Ramos (cell line): ENCODE results near the gene RYK.
"Not testable (repeated sequence)": the region's sequence is repeated elsewhere in the genome, so short reads cannot be mapped to it uniquely, and the experiment has no call there.

Source experiments
- in situ Hi-C: fragments of 300-500 bp; cut with MboI; formaldehyde crosslinking; loops from one replicate; pipeline ENCODE4 v1.14.3; 2022; ENCODE audit warnings: low sequenced_read_pairs; ENCODE audit not compliant: unreplicated experiment

RYK gene

DNA sequence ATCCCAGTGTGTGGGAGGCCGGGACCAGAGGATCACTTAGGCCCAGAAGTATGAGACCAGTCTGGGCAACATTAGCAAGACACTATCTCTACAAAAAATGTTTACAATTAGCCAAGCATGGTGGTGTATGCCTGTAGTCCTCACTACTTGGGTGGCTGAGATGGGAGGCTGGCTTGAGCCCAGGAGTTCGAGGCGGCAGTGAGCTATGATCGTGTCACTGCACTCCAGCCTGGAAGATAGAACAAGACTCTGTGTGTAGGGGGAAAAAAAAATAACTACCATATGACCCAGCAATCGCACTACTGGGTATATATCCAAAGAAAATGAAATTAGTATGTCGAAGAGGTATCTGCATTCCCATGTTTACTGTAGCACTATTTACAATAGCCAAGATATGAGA, 22.6 kb downstream of the RYK start:
- in situ Hi-C loops: no loop called here

DNA sequence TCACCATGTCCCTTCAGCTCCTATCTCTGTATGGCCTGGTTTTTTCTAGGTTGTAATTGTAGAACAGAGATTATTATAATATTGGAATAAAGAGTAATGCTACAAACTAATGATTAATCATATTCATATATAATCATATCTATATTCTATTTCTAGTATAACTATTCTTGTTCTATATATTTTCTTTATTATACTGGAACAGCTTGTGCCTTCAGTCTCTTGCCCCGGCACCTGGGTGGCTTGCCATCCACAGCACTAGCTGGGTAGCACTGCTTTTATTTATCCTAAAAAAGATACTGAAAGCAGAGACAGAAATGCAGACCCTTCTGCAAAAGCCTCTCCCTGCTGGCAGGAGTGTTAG, 25.9 kb downstream of the RYK start:
- in situ Hi-C loops: not testable (repeated sequence)

DNA sequence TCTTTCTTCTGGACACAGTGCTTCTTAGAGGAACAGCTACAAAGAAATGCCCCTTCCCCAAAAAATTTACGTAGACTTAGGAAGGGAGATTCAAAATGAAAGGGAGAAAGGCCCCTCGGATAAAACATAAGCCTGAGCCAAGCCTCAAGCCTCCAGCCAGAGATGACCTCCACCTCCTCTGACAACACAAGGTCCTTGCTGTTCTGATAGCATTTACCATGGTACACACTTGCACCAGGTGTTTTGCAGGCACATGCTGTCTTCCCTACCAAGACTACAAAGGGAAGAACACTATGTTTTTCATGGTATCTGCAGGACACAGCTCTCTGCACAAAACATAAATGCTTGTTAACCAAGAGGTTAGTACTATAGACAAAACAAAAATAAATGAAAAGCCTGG, 27.8 kb downstream of the RYK start:
- in situ Hi-C loops: no loop called here

DNA sequence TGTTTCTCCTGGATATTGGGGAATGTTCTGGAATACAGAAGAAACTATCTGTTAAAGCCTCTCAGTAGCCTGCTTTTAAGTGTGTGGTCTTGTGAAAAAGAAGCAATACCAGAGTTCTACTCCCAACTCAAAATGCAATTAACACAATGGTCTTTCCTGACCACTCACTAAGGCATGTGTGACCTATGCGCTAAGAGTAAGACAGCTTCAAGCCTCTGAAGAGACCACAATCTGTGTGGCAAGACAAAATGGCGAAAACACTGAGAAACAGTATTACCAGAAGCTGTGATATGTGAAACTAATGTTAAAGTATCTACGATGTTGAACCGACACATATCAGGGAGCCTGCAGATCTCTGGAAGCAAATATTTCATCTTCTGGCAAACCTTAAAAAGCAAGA, 33.8 kb downstream of the RYK start:
- in situ Hi-C loops: no loop called here

DNA sequence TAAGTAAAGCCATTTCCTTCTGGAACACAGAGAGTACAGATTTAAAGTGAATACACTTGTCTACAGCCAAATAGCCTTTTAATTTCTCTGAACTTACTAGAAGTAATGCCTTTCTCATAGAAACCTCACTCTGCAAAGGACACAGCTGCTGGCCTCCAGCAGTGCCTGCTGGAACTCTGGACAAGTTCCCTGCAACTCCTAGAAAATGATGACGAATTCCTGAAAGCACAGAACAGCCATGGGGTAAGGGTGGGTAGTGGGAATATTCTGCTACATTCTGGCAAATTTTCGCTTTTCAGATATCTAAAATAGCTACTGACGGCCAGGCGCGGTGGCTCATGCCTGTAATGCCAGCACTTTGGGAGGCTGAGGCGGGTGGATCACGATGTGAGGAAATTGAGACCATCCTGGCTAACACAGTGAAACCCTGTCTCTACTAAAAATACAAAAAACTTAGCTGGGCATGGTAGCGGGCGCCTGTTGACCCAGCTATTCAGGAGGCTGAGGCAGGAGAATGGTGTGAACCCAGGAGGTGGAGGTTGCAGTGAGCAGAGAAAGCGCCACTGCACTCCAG, 34.4 kb downstream of the RYK start:
- in situ Hi-C loops: no loop called here

DNA sequence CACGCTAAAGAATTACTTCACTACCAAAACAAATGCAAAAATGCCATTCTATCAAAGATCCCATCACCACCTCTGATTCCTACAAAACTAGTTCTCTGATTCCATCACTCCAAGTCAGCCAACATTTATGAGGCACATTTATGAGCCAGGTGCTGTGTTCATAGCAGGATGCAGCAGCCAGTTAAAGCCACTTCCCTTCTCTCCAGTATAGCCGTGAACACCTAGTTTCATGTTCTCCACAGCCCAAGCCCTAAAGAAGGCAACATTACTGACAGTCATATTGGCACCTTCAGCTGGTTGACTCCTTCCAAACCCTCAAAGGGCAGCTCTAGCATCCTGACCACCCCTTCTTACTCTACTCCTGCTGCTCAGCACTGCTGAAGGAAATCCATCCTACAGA, 36.4 kb downstream of the RYK start:
- in situ Hi-C loops: no loop called here

DNA sequence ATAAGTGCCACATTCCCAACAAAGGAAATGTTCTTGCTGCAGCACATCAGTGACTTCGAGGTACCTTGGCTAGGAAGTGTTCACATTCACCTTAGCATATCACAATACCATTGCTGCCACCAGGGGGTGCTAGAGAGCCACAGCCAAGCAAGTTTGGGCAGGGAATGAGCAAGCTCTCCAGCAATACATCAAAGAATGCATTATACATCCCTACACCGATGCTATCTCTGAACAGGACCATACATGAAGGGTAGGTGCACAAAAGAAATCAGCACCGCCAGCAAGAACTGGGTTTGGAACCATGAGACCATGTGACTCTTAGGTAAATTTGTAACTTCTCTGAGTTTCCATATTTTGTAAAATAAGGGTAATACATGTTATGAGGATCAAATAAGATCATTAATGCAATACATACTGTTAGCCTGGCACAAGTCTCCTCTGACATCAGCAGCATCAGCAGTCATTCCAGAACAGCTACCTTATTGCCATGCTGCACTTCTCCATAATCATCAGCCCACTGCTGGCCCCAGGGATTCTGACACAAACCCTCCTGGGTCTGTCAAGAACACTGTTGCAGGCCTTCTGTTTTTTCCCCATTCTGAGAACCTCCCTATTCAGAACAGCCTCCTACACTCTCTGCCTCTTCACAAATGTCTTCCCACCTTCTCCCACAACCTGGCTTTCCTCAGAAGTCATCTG, 37.5 kb downstream of the RYK start:
- in situ Hi-C loops: no loop called here

DNA sequence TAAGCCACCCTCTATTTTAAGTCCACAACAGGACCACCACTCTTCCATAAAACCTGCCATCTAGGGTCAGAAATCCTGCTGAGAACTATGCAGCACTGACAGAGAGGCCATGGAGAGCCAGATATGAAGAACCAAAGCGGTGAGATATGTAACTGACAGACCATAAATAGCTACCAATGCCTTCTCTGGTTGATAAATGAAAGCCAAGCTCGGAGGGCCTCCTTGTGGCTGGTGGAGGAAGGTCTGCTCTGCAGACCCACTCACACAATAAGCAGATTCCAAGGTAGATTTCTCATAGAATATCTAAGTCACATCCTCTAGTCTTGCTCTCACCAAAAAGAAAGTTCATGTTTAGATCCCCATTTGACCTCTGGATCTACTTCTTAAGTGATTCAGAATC, 38.9 kb downstream of the RYK start:
- in situ Hi-C loops: no loop called here

DNA sequence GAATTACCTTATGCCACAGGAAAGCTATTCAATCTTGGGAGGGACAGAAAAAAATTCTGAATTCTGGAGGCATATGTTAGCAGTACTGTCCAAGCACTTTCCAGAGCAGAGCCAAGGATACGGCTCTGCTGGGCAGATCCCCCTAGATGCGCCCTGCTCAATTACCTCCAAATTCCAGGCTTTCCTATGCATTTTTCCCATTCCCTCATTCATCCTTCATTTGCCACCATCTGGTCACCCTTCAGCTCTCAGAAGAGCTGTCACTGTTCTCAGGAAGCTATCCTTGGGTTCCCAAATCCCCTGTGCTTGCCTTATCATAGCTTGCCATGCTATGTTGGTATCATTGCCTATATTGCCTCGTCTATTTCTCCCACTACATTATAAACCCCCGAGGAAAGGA, 45.2 kb downstream of the RYK start:
- in situ Hi-C loops: no loop called here

DNA sequence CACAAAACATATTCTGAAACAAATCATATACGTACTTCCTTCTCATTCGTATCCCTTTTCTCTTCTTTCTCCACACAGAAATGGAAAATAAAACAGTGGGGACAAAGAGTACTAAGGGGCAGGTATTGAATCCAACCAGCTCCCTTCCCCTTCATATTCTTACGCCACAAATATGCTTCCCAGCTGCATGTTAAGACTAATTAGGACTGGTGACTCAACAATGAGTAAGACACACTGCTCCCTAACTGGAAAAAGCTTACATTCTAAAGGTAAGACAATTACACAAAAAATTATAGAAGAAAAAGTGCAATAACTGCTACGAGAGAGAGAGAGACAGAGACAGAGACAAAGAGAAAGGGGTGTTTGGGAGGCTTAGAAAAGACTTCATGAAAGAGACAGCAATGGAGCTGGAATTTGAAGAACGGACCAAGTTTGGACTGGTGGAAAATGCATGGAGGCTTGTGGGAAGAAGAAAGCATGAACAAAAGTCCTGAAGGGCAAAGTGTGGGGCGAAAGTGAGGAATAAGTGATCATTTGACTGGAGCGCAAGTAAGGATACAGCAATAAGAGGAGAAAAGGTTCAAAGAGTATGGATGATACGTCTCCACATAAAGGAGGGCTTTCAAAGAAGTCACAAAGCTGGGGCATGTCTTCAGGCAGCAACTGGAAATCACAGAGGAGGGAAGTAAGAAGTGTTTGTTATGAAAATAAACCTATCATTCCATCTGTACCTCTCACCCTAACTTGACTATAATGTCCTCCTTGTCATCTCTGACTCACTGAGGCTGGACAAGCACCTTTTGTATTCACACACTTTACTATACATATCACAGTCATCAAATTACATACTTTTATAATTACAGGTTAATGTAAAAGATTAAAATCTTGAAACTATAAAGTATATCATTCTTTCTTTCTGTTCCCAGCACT, 49.2 kb downstream of the RYK start:
- in situ Hi-C loops: no loop called here

DNA sequence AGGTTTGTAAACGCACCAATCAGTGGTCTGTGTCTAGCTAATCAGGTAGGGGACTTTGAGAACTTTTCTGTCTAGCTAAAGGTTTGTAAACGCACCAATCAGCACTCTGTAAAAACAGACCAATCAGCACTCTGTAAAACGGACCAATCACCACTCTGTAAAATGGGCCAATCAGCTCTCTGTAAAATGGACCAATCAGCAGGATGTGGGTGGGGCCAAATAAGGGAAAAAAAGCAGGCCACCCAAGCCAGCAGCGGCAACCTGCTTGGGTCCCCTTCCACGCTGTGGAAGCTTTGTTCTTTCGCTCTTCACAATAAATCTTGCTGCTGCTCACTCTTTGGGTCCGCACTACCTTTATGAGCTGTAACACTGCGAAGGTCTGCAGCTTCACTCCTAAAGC, 50.8 kb downstream of the RYK start:
- in situ Hi-C loops: not testable (repeated sequence)

DNA sequence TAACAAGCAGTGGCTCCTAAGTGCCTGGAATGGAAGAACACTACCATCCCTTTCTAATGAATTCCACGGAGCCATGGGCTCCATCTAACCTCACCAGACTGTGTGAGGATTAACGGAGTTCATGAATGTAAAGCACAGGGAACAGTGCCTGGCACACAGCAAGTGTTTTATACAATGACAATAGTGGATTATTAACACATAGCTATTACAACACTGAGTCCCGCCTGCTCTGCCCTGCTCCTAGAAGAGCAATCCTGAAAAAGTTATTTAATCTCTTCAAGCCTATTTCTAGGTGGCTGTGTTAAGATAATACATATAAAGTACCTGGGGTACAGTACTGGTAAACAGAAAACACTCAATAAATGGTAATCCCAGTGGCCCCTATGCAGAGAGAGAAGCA, 51.4 kb downstream of the RYK start:
- in situ Hi-C loops: no loop called here

DNA sequence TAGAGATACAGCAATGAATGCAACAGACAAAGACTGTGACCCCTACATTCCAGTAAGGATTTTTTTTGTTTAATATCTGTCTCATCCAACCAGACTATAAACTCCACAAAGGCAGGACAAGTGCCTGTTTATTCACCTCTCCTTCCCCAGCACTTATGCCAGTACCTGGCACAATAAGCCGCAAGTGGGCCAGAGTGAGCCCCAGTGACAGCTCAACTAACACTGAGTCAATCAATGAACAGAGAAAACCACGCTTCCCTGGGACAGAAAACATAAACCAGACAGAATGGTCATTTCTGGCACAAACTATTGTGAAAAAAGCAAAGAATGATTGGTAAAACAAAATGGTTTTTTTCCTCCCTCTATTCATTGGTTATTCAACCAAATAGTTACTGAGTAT, 52.2 kb downstream of the RYK start:
- in situ Hi-C loops: no loop called here

DNA sequence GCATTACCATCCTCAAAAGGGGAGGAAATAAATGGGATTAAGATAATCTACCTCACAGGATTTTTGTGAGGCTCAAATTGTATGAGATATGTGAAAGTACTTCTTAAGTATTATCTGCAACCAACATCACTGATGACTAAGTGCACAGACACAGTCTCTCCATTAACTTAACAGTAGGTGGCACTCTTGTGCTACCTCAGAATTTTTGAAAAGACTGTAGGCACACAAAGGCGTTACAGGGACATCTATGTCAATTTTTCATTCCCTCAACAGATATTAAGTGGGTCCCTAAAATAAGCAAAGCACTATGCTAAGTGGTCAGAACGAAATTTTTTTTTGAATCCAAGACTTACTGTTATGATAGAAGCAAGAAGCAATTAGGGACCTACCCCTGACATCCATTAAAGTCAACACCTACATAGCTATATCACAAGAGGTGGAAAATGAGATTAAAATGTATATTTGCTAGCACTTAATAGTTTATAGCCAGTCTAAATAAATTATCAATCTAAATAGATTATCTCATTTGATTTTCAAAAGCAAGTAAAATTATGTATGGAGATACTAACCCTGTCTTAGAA, 52.9 kb downstream of the RYK start:
- in situ Hi-C loops: no loop called here

DNA sequence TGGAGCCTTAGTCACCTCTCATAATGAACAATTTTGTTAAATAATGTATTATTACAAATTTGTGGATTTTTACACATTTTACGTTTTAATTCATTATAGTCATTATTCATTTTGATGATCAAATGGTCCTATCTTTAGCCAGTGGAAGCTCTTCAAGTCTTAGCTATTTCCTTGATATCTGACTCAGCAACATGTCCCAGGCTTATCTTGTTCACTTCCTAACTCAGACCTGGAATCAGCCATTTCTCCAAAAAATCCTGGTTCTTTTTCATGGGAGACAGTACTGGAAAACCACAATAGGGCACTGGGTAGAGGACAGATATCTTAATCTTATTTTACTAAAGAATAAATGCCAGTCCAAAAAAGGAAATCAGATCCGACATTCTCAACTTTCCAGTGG, 56.4 kb downstream of the RYK start:
- in situ Hi-C loops: no loop called here

DNA sequence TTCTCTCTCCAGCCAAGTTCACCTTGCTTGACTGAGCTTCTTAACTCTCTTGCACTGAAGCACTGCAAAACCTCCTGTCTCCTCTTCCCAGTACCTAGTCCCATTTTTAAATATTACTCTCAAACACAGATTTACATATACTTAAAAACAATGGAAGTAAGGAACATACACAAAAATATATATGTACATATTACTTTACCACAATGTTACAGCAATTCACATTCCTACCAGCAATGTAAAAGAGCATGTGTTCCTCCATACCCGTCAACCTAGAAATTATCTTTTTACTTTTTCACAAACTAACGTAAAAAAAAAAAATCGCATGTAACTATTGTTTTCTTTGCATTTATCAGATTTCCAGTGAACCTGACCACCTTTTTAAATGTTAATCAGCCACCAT, 60.4 kb downstream of the RYK start:
- in situ Hi-C loops: no loop called here

DNA sequence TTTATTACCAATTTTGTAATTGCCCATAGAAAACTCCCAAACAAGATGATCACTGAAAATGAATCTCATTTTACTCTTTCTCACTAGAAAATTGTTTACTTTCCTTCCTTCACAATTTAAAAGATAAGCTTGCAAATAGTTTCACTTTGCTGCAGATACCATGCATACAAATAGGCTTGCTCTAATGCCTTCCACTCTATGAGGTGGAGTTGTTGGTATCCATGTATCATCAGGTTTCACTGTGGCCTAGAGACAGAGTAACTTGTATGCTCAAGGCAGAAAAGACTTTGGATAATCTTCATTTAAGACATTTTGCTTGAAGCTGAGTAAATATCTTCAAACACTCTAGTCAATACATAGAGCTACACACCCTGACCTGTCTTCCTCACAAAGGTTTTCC, 60.8 kb downstream of the RYK start:
- in situ Hi-C loops: no loop called here

DNA sequence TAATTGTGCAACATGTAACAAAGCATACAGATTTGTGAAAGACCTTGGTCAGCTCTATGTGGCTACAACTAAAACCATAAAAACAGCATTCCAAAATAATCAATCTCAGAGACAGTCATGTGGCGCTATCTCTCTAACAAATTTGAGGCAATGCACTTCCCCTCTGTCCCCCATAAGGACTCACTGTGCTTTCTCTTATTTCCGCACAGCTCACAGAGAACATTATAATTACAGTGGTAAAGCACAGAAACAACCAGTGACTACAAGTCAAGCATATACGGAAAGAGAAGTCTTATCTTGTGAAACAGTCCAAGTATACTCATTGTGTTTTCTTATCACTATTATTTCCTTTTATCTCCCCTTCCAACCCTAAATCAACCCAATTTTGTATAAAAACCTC, 64.3 kb downstream of the RYK start:
- in situ Hi-C loops: no loop called here

DNA sequence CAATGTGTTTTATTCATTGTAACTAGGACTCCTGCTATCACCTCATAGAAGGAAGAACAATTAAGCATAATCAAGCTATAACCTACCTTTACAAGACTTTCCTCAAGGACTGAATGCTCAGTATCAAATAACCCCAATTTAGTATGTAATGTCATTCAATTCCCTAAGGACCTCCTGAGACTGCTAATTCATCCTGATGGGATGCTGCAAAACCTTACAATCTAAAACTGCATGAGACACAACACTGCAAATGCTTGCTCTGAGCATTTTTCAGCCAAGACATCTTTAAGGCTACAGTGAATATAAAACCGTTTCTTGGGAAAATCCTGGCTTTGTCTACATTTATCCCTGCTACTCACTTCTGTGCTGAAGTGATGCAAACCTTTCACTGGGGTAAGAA, 69.9 kb downstream of the RYK start:
- in situ Hi-C loops: no loop called here

DNA sequence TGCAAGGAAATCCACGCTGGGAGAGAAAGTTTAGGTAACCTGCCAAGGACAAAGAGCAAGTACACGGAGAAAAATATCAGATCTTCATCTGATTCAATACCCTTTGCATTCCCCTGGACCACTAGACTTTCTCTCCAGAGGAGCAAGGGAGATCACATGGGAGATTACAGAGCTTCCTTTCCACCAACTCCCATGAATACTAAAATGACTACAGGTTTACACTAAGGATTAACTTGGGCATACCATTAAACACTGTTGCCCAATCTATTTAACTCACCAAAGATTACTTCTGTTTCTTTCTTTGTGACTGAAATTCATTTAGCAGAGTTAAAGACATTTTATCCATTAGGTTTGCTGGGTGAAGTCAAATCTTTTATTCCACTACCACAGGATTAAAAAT, 71.2 kb downstream of the RYK start:
- in situ Hi-C loops: no loop called here

DNA sequence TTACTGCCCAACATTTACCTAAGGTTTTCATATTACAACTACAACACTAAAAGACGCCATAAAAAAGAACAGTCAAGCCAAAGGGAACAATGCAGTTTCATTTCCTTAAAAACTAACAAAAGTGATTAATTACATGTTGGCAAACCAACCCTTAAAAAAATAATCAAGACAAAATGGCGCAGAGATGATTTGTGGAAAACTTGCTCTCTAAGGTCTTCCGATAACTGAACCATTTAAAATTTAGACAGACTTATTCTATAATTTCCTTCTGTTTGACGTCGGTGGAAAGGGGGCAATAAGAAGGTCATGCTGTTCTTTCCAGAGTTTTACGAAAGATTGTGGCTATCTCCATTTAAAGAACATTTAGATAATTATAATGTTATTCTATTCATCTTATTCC, 87.6 kb downstream of the RYK start:
- in situ Hi-C loops: no loop called here
